ENCODE measurements around the gene RBM48.

- TF ChIP-seq POLR2AphosphoS5 (IDR thresholded peaks at IDR 0.05; ENCODE audit: insufficient read depth, low read depth, low read length) (no peak), CTCF (IDR thresholded peaks at IDR 0.05; ENCODE audit: extremely low read depth in 1 of 2, insufficient read depth in 1 of 2, low read depth in 1 of 2, low read length in 2 of 2) (no peak), JUN (IDR thresholded peaks at IDR 0.05; ENCODE audit: borderline replicate concordance, insufficient read depth, insufficient read length, low read depth) (no peak), POLR2A (IDR thresholded peaks at IDR 0.05; ENCODE audit: low read depth, low read length) (no peak), EZH2 (IDR thresholded peaks at IDR 0.05; ENCODE audit: borderline replicate concordance, low read depth, low read length, severe bottlenecking) (no peak)
Observed at GRCh38 chr7:92563345-92563744, 34.8 kb downstream of the RBM48 start.
